Breast epithelium (tissue), 4 donors: ENCODE results near the gene MLC1. TPM values are rescaled to one million over a fixed set of nuclear protein-coding genes. Genes with fewer than 3 reads are reported as not detected.

Source experiments
- DNase-seq, 2 donors: peaks; one replicate each; pipeline ENCODE4 v3.0.0-alpha.2; 2019; ENCODE audit warnings: low spot score in 2 of 2
- H3K27ac ChIP-seq, 2 donors: fragments of 200-600 bp; sonication (generic) in 1 of 2; one replicate each; pipeline ENCODE4 v1.5.1; 2016 to 2019; ENCODE audit warnings: mild to moderate bottlenecking in 1 of 2
- H3K27me3 ChIP-seq, 2 donors: fragments of 200-600 bp; sonication (generic) in 1 of 2; one replicate each; pipeline versions ENCODE4 v1.5.1 to v1.6.0; 2017 to 2019; ENCODE audit warnings: control low read depth in 1 of 2, mild to moderate bottlenecking in 1 of 2
- H3K36me3 ChIP-seq: fragments of 200-600 bp; one replicate; pipeline ENCODE4 v1.5.1; 2019
- H3K4me1 ChIP-seq, 2 donors: fragments of 200-600 bp; sonication (generic); one replicate each; pipeline ENCODE4 v1.5.1; 2016 to 2019; ENCODE audit warnings: control low read depth in 1 of 2
- H3K4me3 ChIP-seq, 3 donors: fragments of 200-600 bp; sonication (generic); 1 replicate in 2 of 3; 2 replicates in 1 of 3; pipeline ENCODE4 v1.5.1; 2016 to 2019; ENCODE audit warnings: mild to moderate bottlenecking in 3 of 3, moderate library complexity in 2 of 3
- H3K9me3 ChIP-seq, 2 donors: fragments of 200-600 bp; sonication (generic) in 1 of 2; one replicate each; pipeline ENCODE4 v1.5.1; 2016 to 2019; ENCODE audit warnings: control low read depth in 1 of 2
- POLR2A ChIP-seq: fragments of 450-650 bp; IDR thresholded peaks from one replicate; pipeline ENCODE4 v1.6.1; 2016; ENCODE audit warnings: antibody characterized with exemption, mild to moderate bottlenecking, moderate library complexity
- POLR2AphosphoS5 ChIP-seq, 3 donors: sonication (generic); formaldehyde crosslinking; IDR thresholded peaks; one replicate each; pipeline ENCODE4 v1.6.1; 2017; ENCODE audit warnings: antibody characterized with exemption in 3 of 3
- intact Hi-C: fragments of 100-400 bp; cut with DNase I; formaldehyde crosslinking; loops from one replicate; pipeline ENCODE4 v1.15.1; 2023; ENCODE audit warnings: low total_unique reads
- total RNA-seq, 3 donors: library from RNA; depleted of rRNA; stranded (reverse); fragments of >200 nt; gene quantifications; one replicate each; pipeline ENCODE4 v1.1.0, GENCODE V29; 2016
- TF ChIP-seq, protein P1 (sequence below), 3 donors: fragments of 450-650 bp; IDR thresholded peaks; one replicate each; pipeline ENCODE4 v1.5.1; 2016 to 2017; ENCODE audit warnings: antibody characterized with exemption in 3 of 3, mild to moderate bottlenecking in 3 of 3, moderate library complexity in 3 of 3

MLC1 gene
- total RNA-seq, 3 donors from 2014 or later, result 0.15 TPM; not detected in 2

DNA sequence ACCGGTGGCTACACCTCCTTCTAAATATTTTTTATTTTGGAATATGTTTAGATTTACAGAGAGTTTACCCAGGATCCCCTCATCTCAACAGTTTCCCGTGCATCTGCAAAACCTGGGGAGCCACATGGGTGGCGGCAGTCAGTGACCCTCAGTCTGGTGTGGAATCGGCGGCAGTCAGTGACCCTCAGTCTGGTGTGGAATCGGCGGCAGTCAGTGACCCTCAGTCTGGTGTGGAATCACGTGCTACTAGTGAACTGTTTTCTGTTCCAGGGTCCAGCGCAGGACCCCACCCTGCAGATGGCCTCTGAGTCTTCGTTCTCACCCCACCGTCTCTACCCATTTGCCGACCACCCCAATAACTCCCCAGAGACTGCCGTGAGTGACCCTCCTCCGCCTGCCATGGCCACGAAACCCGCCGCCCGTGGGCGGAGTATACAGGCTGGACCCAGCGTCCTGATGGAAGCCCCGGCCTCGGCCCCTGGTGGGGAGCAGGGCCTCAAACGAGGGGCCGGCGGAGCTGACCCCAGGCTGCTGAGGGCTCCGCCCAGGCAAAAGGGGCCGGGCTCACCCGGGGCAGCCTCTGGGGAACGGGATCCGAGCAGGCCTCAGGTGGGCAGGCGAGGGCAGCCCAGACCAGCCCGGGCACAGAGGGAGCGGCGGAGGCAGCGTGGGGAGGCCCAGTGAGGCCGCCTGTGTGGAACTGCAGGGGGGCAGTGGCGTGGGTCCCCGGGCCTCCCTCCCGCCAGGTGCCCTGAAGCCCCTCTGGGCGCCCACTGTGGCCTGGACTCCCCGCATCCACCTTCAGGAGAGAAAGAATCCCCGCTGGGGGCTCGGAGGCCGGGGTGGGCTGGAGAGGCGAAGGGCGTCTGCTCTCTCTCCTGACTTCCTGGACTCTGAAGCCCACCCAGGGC lies 75.2 kb downstream of the MLC1 start:
- DNase-seq, result peak in 1 of 2 donors; percentile 67
- H3K9me3 ChIP-seq, result no peaks in the 10 kb centered on the region
- no peaks in the 10 kb centered on the region for H3K36me3 ChIP-seq
- peak overlapping the region in 1 of 3 donors; percentile 45 for H3K4me3 ChIP-seq
- peaks cover 15 to 51% of the 10 kb centered on the region in 2 donors for H3K27me3 ChIP-seq
- TF ChIP-seq POLR2AphosphoS5 (IDR thresholded peaks at IDR 0.05) (no peak), POLR2A (no peak)
- TF ChIP-seq, protein P1, sequence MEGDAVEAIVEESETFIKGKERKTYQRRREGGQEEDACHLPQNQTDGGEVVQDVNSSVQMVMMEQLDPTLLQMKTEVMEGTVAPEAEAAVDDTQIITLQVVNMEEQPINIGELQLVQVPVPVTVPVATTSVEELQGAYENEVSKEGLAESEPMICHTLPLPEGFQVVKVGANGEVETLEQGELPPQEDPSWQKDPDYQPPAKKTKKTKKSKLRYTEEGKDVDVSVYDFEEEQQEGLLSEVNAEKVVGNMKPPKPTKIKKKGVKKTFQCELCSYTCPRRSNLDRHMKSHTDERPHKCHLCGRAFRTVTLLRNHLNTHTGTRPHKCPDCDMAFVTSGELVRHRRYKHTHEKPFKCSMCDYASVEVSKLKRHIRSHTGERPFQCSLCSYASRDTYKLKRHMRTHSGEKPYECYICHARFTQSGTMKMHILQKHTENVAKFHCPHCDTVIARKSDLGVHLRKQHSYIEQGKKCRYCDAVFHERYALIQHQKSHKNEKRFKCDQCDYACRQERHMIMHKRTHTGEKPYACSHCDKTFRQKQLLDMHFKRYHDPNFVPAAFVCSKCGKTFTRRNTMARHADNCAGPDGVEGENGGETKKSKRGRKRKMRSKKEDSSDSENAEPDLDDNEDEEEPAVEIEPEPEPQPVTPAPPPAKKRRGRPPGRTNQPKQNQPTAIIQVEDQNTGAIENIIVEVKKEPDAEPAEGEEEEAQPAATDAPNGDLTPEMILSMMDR (IDR thresholded peaks at IDR 0.05), result no peak
- peaks cover 0 to 7% of the 10 kb centered on the region in 2 donors for H3K4me1 ChIP-seq
- intact Hi-C loops, result no loop called here
- no peak overlapping the region for H3K27ac ChIP-seq

Other genes with a start within 250 kb of the MLC1 start
- 10 to 100 TPM in 2 of 3 donors, 1 to 10 TPM in 1; 7.5 to 11.3 (median 10.5) TPM for gene ZBED4, start 231.6 kb downstream of the MLC1 start, total RNA-seq
- gene ALG12, start 167.0 kb downstream of the MLC1 start, total RNA-seq, result 10 to 100 TPM; 16.6 to 22.4 (median 19.7) TPM
- gene CRELD2, start 166.8 kb downstream of the MLC1 start, total RNA-seq, result 10 to 100 TPM; 20.6 to 59.3 (median 39.5) TPM
- gene PIM3, start 124.7 kb downstream of the MLC1 start, total RNA-seq, result 10 to 100 TPM; 63.0 to 92.1 (median 87.1) TPM
- not detected for gene IL17REL, start 72.7 kb downstream of the MLC1 start, total RNA-seq
- not detected for gene TTLL8, start 27.1 kb downstream of the MLC1 start, total RNA-seq
- gene MOV10L1, start 4.6 kb upstream of the MLC1 start, total RNA-seq, result under 1 TPM; 0.16 to 0.44 (median 0.33) TPM
- gene PANX2, start 85.3 kb upstream of the MLC1 start, total RNA-seq, result 1 to 10 TPM in 2 of 3 donors, under 1 TPM in 1; 0.64 to 2.0 (median 1.8) TPM
- 10 to 100 TPM; 17.3 to 35.7 (median 28.2) TPM for gene TRABD, start 100.5 kb upstream of the MLC1 start, total RNA-seq
- gene SELENOO, start 115.6 kb upstream of the MLC1 start, total RNA-seq, result 10 to 100 TPM; 24.3 to 32.3 (median 31.8) TPM
- 10 to 100 TPM; 34.2 to 66.2 (median 59.6) TPM for gene TUBGCP6, start 159.6 kb upstream of the MLC1 start, total RNA-seq
- 10 to 100 TPM; 22.9 to 35.7 (median 29.4) TPM for gene HDAC10, start 165.8 kb upstream of the MLC1 start, total RNA-seq
- 1 to 10 TPM; 3.8 to 9.8 (median 5.3) TPM for gene MAPK12, start 176.3 kb upstream of the MLC1 start, total RNA-seq
- 10 to 100 TPM in 2 of 3 donors, 1 to 10 TPM in 1; 5.7 to 16.5 (median 13.4) TPM for gene MAPK11, start 185.0 kb upstream of the MLC1 start, total RNA-seq
- gene PLXNB2, start 222.2 kb upstream of the MLC1 start, total RNA-seq, result 100 to 1,000 TPM in 2 of 3 donors, 10 to 100 TPM in 1; 79.0 to 137 (median 122) TPM
- gene DENND6B, start 241.6 kb upstream of the MLC1 start, total RNA-seq, result 1 to 10 TPM; 1.8 to 6.9 (median 5.4) TPM